HEK293 (cell line): ENCODE results near the gene COL6A6.

Source experiments
- KLF1 ChIP-seq: fragments of 450-650 bp; formaldehyde crosslinking; IDR thresholded peaks from 2 replicates; pipeline ENCODE4 v1.5.1; 2016; ENCODE audit warnings: missing biosample characterization, missing genetic modification characterization
- ZNF16 ChIP-seq: fragments of 450-650 bp; formaldehyde crosslinking; IDR thresholded peaks from 2 replicates; pipeline ENCODE4 v1.5.1; 2016; ENCODE audit warnings: low read depth, missing biosample characterization, missing genetic modification characterization
- ZNF169 ChIP-seq: fragments of 450-650 bp; formaldehyde crosslinking; IDR thresholded peaks from 2 replicates; pipeline ENCODE4 v1.5.1; 2016; ENCODE audit warnings: missing biosample characterization, missing genetic modification characterization
- ZNF211 ChIP-seq: fragments of 450-650 bp; formaldehyde crosslinking; IDR thresholded peaks from 2 replicates; pipeline ENCODE4 v1.5.1; 2016; ENCODE audit warnings: low read depth, missing biosample characterization, missing genetic modification characterization
- ZNF274 ChIP-seq, 2 experiments: fragments of 200-500 bp in 1 of 2; fragments of 450-650 bp in 1 of 2; sonication (Bioruptor generic) in 1 of 2; formaldehyde crosslinking in 1 of 2; IDR thresholded peaks; 2 replicates each; pipeline versions ENCODE4 v1.5.1 to v1.6.1; 2014 to 2016; ENCODE audit warnings: borderline replicate concordance in 1 of 2, inconsistent platforms in 1 of 2, low read length in 1 of 2, missing biosample characterization in 1 of 2, missing genetic modification characterization in 1 of 2
- ZNF501 ChIP-seq: fragments of 450-650 bp; formaldehyde crosslinking; IDR thresholded peaks from 2 replicates; pipeline ENCODE4 v1.5.1; 2016; ENCODE audit warnings: missing biosample characterization, missing genetic modification characterization
- ZNF596 ChIP-seq: fragments of 450-650 bp; IDR thresholded peaks from 2 replicates; pipeline ENCODE4 v1.5.0; 2018; ENCODE audit warnings: missing biosample characterization, mild to moderate bottlenecking, missing genetic modification characterization, moderate library complexity
- ZNF600 ChIP-seq: fragments of 450-650 bp; formaldehyde crosslinking; IDR thresholded peaks from 2 replicates; pipeline ENCODE4 v1.5.1; 2016; ENCODE audit warnings: missing biosample characterization, missing genetic modification characterization
- ZSCAN23 ChIP-seq: fragments of 450-650 bp; formaldehyde crosslinking; IDR thresholded peaks from 2 replicates; pipeline ENCODE4 v1.5.1; 2016; ENCODE audit warnings: missing biosample characterization, missing genetic modification characterization
- TF ChIP-seq, protein P1 (sequence below): fragments of 450-650 bp; formaldehyde crosslinking; IDR thresholded peaks from 2 replicates; pipeline ENCODE4 v1.5.1; 2016; ENCODE audit warnings: missing biosample characterization, missing genetic modification characterization, borderline replicate concordance
- TF ChIP-seq, protein P2 (sequence below): fragments of 450-650 bp; formaldehyde crosslinking; IDR thresholded peaks from 2 replicates; pipeline ENCODE4 v1.5.1; 2016; ENCODE audit warnings: missing biosample characterization, missing genetic modification characterization
- TF ChIP-seq, protein P3 (sequence below): fragments of 450-650 bp; formaldehyde crosslinking; IDR thresholded peaks from 2 replicates; pipeline ENCODE4 v1.5.1; 2016; ENCODE audit warnings: missing biosample characterization, missing genetic modification characterization
- TF ChIP-seq, protein P4 (sequence below): fragments of 450-650 bp; formaldehyde crosslinking; IDR thresholded peaks from 2 replicates; pipeline ENCODE4 v1.5.1; 2016; ENCODE audit warnings: missing biosample characterization, missing genetic modification characterization
- TF ChIP-seq, protein P5 (sequence below): fragments of 450-650 bp; formaldehyde crosslinking; IDR thresholded peaks from 2 replicates; pipeline ENCODE4 v1.5.1; 2016; ENCODE audit warnings: missing biosample characterization, missing genetic modification characterization

Gene COL6A6

DNA sequence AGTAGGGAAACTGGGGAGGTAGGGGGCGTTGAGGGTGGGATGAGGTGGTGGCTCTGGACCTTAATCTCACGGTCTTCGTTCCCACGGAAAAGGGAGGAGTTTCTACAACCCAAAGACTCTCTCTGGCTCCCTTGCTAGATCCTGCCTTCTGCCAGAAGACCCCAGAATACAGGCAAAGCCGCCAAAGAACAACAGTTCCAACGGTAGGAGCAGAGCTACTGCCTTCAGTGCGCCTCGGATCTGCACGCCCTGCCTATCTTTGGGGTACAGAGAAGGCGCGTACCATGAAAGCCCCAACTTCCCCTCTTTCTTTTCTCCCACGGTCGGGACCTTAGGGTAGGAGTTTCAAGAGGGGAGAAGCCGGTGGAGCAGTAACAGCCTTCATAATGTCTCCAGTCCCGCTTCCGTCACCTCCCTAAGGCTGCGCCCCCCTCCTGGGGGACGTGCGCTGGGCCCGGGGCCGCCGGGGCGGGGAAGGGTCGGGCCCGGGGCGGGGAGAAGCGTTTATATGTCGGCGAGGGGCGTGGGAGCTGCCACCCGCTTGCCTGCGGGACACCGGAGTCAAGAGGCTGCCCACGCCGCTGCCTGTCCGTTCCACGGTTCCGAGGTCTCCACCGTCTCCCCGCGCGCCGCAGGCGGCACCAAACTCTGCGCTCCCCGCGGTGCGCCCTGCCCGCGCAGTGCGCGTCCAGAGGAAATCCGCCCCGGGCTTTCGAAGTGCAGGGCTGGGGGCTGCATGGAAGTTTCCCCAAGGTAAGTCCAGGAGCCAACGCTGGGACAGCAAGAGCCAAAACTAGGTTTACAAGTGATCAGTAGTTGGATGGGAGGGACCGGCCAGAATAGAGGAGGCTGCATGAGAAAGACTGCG, at the start of gene COL6A6 (continued):
- TF ChIP-seq, protein P1, sequence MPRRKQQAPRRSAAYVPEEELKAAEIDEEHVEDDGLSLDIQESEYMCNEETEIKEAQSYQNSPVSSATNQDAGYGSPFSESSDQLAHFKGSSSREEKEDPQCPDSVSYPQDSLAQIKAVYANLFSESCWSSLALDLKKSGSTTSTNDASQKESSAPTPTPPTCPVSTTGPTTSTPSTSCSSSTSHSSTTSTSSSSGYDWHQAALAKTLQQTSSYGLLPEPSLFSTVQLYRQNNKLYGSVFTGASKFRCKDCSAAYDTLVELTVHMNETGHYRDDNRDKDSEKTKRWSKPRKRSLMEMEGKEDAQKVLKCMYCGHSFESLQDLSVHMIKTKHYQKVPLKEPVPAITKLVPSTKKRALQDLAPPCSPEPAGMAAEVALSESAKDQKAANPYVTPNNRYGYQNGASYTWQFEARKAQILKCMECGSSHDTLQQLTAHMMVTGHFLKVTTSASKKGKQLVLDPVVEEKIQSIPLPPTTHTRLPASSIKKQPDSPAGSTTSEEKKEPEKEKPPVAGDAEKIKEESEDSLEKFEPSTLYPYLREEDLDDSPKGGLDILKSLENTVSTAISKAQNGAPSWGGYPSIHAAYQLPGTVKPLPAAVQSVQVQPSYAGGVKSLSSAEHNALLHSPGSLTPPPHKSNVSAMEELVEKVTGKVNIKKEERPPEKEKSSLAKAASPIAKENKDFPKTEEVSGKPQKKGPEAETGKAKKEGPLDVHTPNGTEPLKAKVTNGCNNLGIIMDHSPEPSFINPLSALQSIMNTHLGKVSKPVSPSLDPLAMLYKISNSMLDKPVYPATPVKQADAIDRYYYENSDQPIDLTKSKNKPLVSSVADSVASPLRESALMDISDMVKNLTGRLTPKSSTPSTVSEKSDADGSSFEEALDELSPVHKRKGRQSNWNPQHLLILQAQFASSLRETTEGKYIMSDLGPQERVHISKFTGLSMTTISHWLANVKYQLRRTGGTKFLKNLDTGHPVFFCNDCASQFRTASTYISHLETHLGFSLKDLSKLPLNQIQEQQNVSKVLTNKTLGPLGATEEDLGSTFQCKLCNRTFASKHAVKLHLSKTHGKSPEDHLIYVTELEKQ (tag by site-specific recombination) = no peak
- TF ChIP-seq ZNF16 = no peak
- no peak for TF ChIP-seq ZNF600
- TF ChIP-seq, protein P2, sequence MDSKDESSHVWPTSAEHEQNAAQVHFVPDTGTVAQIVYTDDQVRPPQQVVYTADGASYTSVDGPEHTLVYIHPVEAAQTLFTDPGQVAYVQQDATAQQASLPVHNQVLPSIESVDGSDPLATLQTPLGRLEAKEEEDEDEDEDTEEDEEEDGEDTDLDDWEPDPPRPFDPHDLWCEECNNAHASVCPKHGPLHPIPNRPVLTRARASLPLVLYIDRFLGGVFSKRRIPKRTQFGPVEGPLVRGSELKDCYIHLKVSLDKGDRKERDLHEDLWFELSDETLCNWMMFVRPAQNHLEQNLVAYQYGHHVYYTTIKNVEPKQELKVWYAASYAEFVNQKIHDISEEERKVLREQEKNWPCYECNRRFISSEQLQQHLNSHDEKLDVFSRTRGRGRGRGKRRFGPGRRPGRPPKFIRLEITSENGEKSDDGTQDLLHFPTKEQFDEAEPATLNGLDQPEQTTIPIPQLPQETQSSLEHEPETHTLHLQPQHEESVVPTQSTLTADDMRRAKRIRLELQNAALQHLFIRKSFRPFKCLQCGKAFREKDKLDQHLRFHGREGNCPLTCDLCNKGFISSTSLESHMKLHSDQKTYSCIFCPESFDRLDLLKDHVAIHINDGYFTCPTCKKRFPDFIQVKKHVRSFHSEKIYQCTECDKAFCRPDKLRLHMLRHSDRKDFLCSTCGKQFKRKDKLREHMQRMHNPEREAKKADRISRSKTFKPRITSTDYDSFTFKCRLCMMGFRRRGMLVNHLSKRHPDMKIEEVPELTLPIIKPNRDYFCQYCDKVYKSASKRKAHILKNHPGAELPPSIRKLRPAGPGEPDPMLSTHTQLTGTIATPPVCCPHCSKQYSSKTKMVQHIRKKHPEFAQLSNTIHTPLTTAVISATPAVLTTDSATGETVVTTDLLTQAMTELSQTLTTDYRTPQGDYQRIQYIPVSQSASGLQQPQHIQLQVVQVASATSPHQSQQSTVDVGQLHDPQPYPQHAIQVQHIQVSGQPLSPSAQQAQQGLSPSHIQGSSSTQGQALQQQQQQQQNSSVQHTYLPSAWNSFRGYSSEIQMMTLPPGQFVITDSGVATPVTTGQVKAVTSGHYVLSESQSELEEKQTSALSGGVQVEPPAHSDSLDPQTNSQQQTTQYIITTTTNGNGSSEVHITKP (tag by site-specific recombination) = peak; percentile 84
- TF ChIP-seq ZNF211 (tag by site-specific recombination) = no peak
- TF ChIP-seq, protein P3, sequence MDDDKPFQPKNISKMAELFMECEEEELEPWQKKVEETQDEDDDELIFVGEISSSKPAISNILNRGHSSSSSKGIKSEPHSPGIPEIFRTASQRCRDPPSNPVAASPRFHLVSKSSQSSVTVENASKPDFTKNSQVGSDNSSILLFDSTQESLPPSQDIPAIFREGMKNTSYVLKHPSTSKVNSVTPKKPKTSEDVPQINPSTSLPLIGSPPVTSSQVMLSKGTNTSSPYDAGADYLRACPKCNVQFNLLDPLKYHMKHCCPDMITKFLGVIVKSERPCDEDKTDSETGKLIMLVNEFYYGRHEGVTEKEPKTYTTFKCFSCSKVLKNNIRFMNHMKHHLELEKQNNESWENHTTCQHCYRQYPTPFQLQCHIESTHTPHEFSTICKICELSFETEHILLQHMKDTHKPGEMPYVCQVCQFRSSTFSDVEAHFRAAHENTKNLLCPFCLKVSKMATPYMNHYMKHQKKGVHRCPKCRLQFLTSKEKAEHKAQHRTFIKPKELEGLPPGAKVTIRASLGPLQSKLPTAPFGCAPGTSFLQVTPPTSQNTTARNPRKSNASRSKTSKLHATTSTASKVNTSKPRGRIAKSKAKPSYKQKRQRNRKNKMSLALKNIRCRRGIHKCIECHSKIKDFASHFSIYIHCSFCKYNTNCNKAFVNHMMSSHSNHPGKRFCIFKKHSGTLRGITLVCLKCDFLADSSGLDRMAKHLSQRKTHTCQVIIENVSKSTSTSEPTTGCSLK = no peak
- peak; percentile 21; the same call in 1 of the 2 replicates for TF ChIP-seq KLF1 (tag by site-specific recombination)
- no peak for TF ChIP-seq ZNF169 (tag by site-specific recombination)
- TF ChIP-seq, protein P4, sequence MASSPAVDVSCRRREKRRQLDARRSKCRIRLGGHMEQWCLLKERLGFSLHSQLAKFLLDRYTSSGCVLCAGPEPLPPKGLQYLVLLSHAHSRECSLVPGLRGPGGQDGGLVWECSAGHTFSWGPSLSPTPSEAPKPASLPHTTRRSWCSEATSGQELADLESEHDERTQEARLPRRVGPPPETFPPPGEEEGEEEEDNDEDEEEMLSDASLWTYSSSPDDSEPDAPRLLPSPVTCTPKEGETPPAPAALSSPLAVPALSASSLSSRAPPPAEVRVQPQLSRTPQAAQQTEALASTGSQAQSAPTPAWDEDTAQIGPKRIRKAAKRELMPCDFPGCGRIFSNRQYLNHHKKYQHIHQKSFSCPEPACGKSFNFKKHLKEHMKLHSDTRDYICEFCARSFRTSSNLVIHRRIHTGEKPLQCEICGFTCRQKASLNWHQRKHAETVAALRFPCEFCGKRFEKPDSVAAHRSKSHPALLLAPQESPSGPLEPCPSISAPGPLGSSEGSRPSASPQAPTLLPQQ = no peak
- TF ChIP-seq ZNF501 = no peak
- no peak for TF ChIP-seq ZNF274 (IDR thresholded peaks at IDR 0.05; ENCODE audit: low read length)
- TF ChIP-seq ZNF274 (tag by site-specific recombination; IDR thresholded peaks at IDR 0.05; ENCODE audit: borderline replicate concordance) = no peak
- TF ChIP-seq, protein P5, sequence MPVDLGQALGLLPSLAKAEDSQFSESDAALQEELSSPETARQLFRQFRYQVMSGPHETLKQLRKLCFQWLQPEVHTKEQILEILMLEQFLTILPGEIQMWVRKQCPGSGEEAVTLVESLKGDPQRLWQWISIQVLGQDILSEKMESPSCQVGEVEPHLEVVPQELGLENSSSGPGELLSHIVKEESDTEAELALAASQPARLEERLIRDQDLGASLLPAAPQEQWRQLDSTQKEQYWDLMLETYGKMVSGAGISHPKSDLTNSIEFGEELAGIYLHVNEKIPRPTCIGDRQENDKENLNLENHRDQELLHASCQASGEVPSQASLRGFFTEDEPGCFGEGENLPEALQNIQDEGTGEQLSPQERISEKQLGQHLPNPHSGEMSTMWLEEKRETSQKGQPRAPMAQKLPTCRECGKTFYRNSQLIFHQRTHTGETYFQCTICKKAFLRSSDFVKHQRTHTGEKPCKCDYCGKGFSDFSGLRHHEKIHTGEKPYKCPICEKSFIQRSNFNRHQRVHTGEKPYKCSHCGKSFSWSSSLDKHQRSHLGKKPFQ (tag by site-specific recombination) = no peak
- TF ChIP-seq ZSCAN23 (tag by site-specific recombination) = no peak
- no peak for TF ChIP-seq ZNF596 (tag by site-specific recombination)
